DOHH2 (cell line): ENCODE data around the gene CHTF8.

Experiments
- CTCF ChIP-seq: fragments of 200-600 bp; sonication (generic); IDR thresholded peaks from one replicate; pipeline ENCODE4 v1.5.1; 2014; ENCODE audit warnings: antibody characterized with exemption, mild to moderate bottlenecking, low read depth, low read length; ENCODE audit not compliant: poor library complexity, severe bottlenecking
- EZH2phosphoT487 ChIP-seq: fragments of 200-600 bp; sonication (generic); IDR thresholded peaks from 2 replicates; pipeline ENCODE4 v1.6.1; 2017; ENCODE audit warnings: borderline replicate concordance, mild to moderate bottlenecking, antibody characterized with exemption, low read length, moderate library complexity, mixed read lengths

GRCh38 chr16:69108905-69109252, 23.5 kb downstream of the CHTF8 start:
- TF ChIP-seq CTCF = no peak
- no peak for TF ChIP-seq EZH2phosphoT487
